Tracheal epithelial cell (primary cell): ENCODE results near the gene GAPDH. TPM values are rescaled to one million over a fixed set of nuclear protein-coding genes. Genes with fewer than 3 reads are reported as not detected.

Experiments used
- total RNA-seq: library from RNA; depleted of rRNA; stranded (reverse); fragments of >200 nt; gene quantifications from 2 replicates; pipeline ENCODE4 v1.2.1, GENCODE V29; 2014

GAPDH gene
- total RNA-seq, result 6,794 and 7,400 TPM in 2 replicates

GRCh38 chr12:6533923-6534694 is at the start of gene GAPDH:
Gene GAPDH, plus strand, starts transcription at chr12:6534517. Its CDS starts 316 bp downstream, at chr12:6534833.

GRCh38 chr12:6492838-6493496 is 41.4 kb upstream of the GAPDH start, which contains the start of gene MRPL51:
Gene MRPL51, minus strand, starts transcription at chr12:6493262. Its CDS starts 126 bp downstream, at chr12:6493136.

GRCh38 chr12:6493497-6494257 is 40.6 kb upstream of the GAPDH start, which contains the start of gene NCAPD2:
Gene NCAPD2, plus strand, starts transcription at chr12:6494102. Its CDS starts 997 bp downstream, at chr12:6495099.

Other genes with a start within 250 kb of the GAPDH start
- gene PLEKHG6, start 223.8 kb upstream of the GAPDH start, total RNA-seq, result 26.2 and 51.3 TPM in 2 replicates
- gene TNFRSF1A, start 192.4 kb upstream of the GAPDH start, total RNA-seq, result 39.0 and 49.6 TPM in 2 replicates
- gene SCNN1A, start 159.0 kb upstream of the GAPDH start, total RNA-seq, result 22.2 and 110 TPM in 2 replicates
- gene LTBR, start 150.4 kb upstream of the GAPDH start, total RNA-seq, result 110 and 121 TPM in 2 replicates
- gene CD27, start 89.6 kb upstream of the GAPDH start, total RNA-seq, result not detected in 2 replicates
- 3.2 and 5.3 TPM in 2 replicates for gene TAPBPL, start 82.5 kb upstream of the GAPDH start, total RNA-seq
- under 0.01 and 0.21 TPM in 2 replicates for gene VAMP1, start 63.8 kb upstream of the GAPDH start, total RNA-seq
- gene MRPL51, start 41.3 kb upstream of the GAPDH start, total RNA-seq, result 52.2 and 64.6 TPM in 2 replicates
- 10.6 and 25.4 TPM in 2 replicates for gene NCAPD2, start 40.4 kb upstream of the GAPDH start, total RNA-seq
- gene IFFO1, start 21.5 kb downstream of the GAPDH start, total RNA-seq, result 0.85 and 1.7 TPM in 2 replicates
- 24.6 and 39.4 TPM in 2 replicates for gene NOP2, start 33.8 kb downstream of the GAPDH start, total RNA-seq
- 179 and 185 TPM in 2 replicates for gene CHD4, start 72.9 kb downstream of the GAPDH start, total RNA-seq
- gene LPAR5, start 101.4 kb downstream of the GAPDH start, total RNA-seq, result 2.3 and 3.9 TPM in 2 replicates
- gene ACRBP, start 112.9 kb downstream of the GAPDH start, total RNA-seq, result not detected in 2 replicates
- 14.9 and 28.7 TPM in 2 replicates for gene ING4, start 128.6 kb downstream of the GAPDH start, total RNA-seq
- gene ZNF384, start 154.9 kb downstream of the GAPDH start, total RNA-seq, result 5.8 and 6.4 TPM in 2 replicates
- not detected in 2 replicates for gene PIANP, start 166.3 kb downstream of the GAPDH start, total RNA-seq
- gene COPS7A, start 189.5 kb downstream of the GAPDH start, total RNA-seq, result 56.6 and 68.8 TPM in 2 replicates
- gene MLF2, start 218.6 kb downstream of the GAPDH start, total RNA-seq, result 176 and 190 TPM in 2 replicates
- 17.7 and 26.0 TPM in 2 replicates for gene PTMS, start 231.8 kb downstream of the GAPDH start, total RNA-seq
- 0.24 TPM in 1 of 2 replicates, not detected in the other for gene LAG3, start 238.0 kb downstream of the GAPDH start, total RNA-seq